ENCODE measurements around the gene TTPAL. TPM values are rescaled to one million over a fixed set of nuclear protein-coding genes. Genes with fewer than 3 reads are reported as not detected.

TTPAL gene
- total and polyA plus RNA-seq, 9 of the 15 experiments (the other 6 are each of a cell fraction or from before 2014, with no cell fraction given): 1.1 to 7.0 (median 2.6) TPM

GRCh38 chr20:44488551-44488950 lies 12.9 kb downstream of the TTPAL start:
- H3K9me3 ChIP-seq (replicated peaks; ENCODE audit: control insufficient read depth, insufficient read depth, low read depth, low read length): no peaks in the 10 kb centered on the region
- intact Hi-C loops (cut with micrococcal nuclease): no loop called here
- BruUV-seq (replicated peaks): no TSS peak
- ChIA-PET CTCF (ENCODE audit: low intra/inter-chr PET ratio) (no interaction called here), POLR2A (no interaction called here)
- H3K4me1 ChIP-seq (replicated peaks in 1 of 2; ENCODE audit: control insufficient read depth in 2 of 2, insufficient read depth in 2 of 2, low read length in 2 of 2): no peaks in the 10 kb centered on the region; a peak in 2 of 5 replicates
- DNase-seq (ENCODE audit: extremely low read depth in 1 of 4, low spot score in 3 of 4) (no peak), FAIRE-seq (no peak), ATAC-seq (no peak)
- no peaks in the 10 kb centered on the region for H3K79me2 ChIP-seq (ENCODE audit: control insufficient read depth, insufficient read depth, low read length)
- 63% methylated on average over 5 of the region's 5 CpGs for WGBS (ENCODE audit: insufficient coverage, low coverage, missing lambda C conversion rate)
- in situ Hi-C loops (cut with MboI): no loop called here
- no peak overlapping the region for H3K27ac ChIP-seq (ENCODE audit: extremely low read depth, low read depth, low read length)
- H3K4me3 ChIP-seq: no peak overlapping the region
- TF ChIP-seq SNIP1 (IDR thresholded peaks at IDR 0.05; ENCODE audit: low read depth) (no peak), PCBP2 (IDR thresholded peaks at IDR 0.05; ENCODE audit: low read depth, low read length, poor library complexity, severe bottlenecking) (no peak), CBX2 (IDR thresholded peaks at IDR 0.05; ENCODE audit: insufficient read depth, low read length, poor library complexity, severe bottlenecking) (no peak), CHCHD3 (CRISPR knock-in tag; IDR thresholded peaks at IDR 0.05) (no peak), USF2 (CRISPR knock-in tag; IDR thresholded peaks at IDR 0.05) (no peak)
- H3K9me1 ChIP-seq (ENCODE audit: control insufficient read depth, insufficient read depth, low read length): no peaks in the 10 kb centered on the region
- no peak overlapping the region for H3K4me2 ChIP-seq (ENCODE audit: insufficient read depth, low read length)
- H3K9ac ChIP-seq (ENCODE audit: insufficient read depth in 1 of 2, low read depth in 2 of 2, low read length in 2 of 2): no peak overlapping the region
- peaks cover 3% of the 10 kb centered on the region; the same call in 1 of the 2 replicates for H4K20me1 ChIP-seq (replicated peaks; ENCODE audit: control insufficient read depth, insufficient read depth, low read length)
- H2AFZ ChIP-seq (ENCODE audit: low read depth, low read length): no peak overlapping the region
- H3K36me3 ChIP-seq (ENCODE audit: control insufficient read depth, insufficient read depth, low read length): peaks cover 72% of the 10 kb centered on the region; the same call in 2 of the 3 replicates
- no peaks in the 10 kb centered on the region for H3K27me3 ChIP-seq (ENCODE audit: control insufficient read depth in 2 of 2, insufficient read depth in 2 of 2, low read length in 2 of 2)

GRCh38 chr20:44489223-44489622 lies 13.5 kb downstream of the TTPAL start:
- CTCF ChIA-PET (ENCODE audit: low intra/inter-chr PET ratio): no interaction called here
- no peaks in the 10 kb centered on the region for H3K79me2 ChIP-seq (ENCODE audit: control insufficient read depth, insufficient read depth, low read length)
- in situ Hi-C loops (cut with MboI) (no loop called here), intact Hi-C loops (cut with micrococcal nuclease) (no loop called here)
- no TSS peak for BruUV-seq (replicated peaks)
- 82% methylated on average over 9 of the region's 9 CpGs for WGBS (ENCODE audit: insufficient coverage, low coverage, missing lambda C conversion rate)
- no peak overlapping the region for H3K4me3 ChIP-seq
- H3K36me3 ChIP-seq (ENCODE audit: control insufficient read depth, insufficient read depth, low read length): peaks cover 73% of the 10 kb centered on the region; the same call in 2 of the 3 replicates
- no peaks in the 10 kb centered on the region; a peak in 2 of 5 replicates for H3K4me1 ChIP-seq (replicated peaks in 1 of 2; ENCODE audit: control insufficient read depth in 2 of 2, insufficient read depth in 2 of 2, low read length in 2 of 2)
- H2AFZ ChIP-seq (ENCODE audit: low read depth, low read length): no peak overlapping the region
- no peak overlapping the region for H3K27ac ChIP-seq (ENCODE audit: extremely low read depth, low read depth, low read length)
- POLR2A ChIA-PET: no interaction called here
- no peak for DNase-seq (ENCODE audit: extremely low read depth in 1 of 4, low spot score in 3 of 4)
- no peak overlapping the region for H3K4me2 ChIP-seq (ENCODE audit: insufficient read depth, low read length)
- no peak for ATAC-seq
- no peaks in the 10 kb centered on the region for H3K9me3 ChIP-seq (replicated peaks; ENCODE audit: control insufficient read depth, insufficient read depth, low read depth, low read length)
- H3K9ac ChIP-seq (ENCODE audit: insufficient read depth in 1 of 2, low read depth in 2 of 2, low read length in 2 of 2): no peak overlapping the region
- H4K20me1 ChIP-seq (replicated peaks; ENCODE audit: control insufficient read depth, insufficient read depth, low read length): peaks cover 3% of the 10 kb centered on the region; the same call in 1 of the 2 replicates
- no peaks in the 10 kb centered on the region for H3K9me1 ChIP-seq (ENCODE audit: control insufficient read depth, insufficient read depth, low read length)
- H3K27me3 ChIP-seq (ENCODE audit: control insufficient read depth in 2 of 2, insufficient read depth in 2 of 2, low read length in 2 of 2): no peaks in the 10 kb centered on the region
- FAIRE-seq: no peak
- TF ChIP-seq SNAPC5 (CRISPR knock-in tag; IDR thresholded peaks at IDR 0.05) (no peak), XRCC5 (IDR thresholded peaks at IDR 0.05; ENCODE audit: low read depth, low read length) (no peak), HLTF (IDR thresholded peaks at IDR 0.05) (no peak), GABPB2 (CRISPR knock-in tag; conservative IDR thresholded peaks at IDR 0.05) (no peak)

Measured in K562 (cell line).